Measurements from ENCODE around the gene TBC1D1. TPM values are rescaled to one million over a fixed set of nuclear protein-coding genes. Genes with fewer than 3 reads are reported as not detected.

TBC1D1 gene
- total and polyA plus RNA-seq, 2 of the 8 experiments (the other 6 are each of a cell fraction or from before 2014, with no cell fraction given) = 96.9 to 162 TPM

DNA sequence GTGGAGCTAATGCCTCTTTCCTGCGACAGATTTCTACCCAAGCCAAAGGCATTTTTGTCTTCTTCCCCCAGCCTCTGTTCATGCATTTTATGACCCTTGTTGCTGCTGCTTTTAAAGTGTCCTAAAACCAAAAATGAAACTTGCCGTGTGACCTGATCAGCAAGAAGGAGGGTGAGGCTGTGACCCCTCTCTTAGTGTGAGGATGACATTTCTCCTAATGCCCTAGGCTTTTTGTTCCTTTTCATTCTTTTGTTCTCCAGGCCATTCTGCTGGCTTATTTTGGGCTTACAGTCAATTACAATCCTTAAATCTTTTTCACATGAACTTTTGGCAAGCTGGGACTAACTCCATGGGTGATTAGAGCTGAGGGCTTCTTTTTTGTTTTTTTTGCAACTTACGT is 103.7 kb downstream of the TBC1D1 start:
- H3K18ac ChIP-seq (ENCODE audit: extremely low read depth, low read length) = no peak overlapping the region
- no peak overlapping the region for H3K9ac ChIP-seq (replicated peaks in 1 of 4; ENCODE audit: extremely low read depth in 1 of 4, low read depth in 3 of 4, low read length in 3 of 4)
- no peak overlapping the region for H3K4me3 ChIP-seq (ENCODE audit: extremely low read depth in 1 of 4, insufficient read depth in 2 of 4, low read depth in 3 of 4, low read length in 4 of 4)
- no peak overlapping the region for H3K4ac ChIP-seq (replicated peaks; ENCODE audit: insufficient read length, low read depth, low read length)
- no peak overlapping the region for H2AK5ac ChIP-seq (ENCODE audit: low read depth, low read length)
- H3K36me3 ChIP-seq (ENCODE audit: control insufficient read depth in 2 of 4, insufficient read depth in 4 of 4, low read length in 3 of 4) = no peaks in the 10 kb centered on the region
- H3K56ac ChIP-seq (replicated peaks; ENCODE audit: insufficient read length, low read depth, low read length) = no peak overlapping the region
- peaks cover 11% of the 10 kb centered on the region for H3K79me1 ChIP-seq (ENCODE audit: low read depth, low read length)
- POLR2A ChIA-PET (ENCODE audit: partially characterized antibody) = no interaction called here
- TF ChIP-seq BCL11A (IDR thresholded peaks at IDR 0.05; ENCODE audit: low read depth in 2 of 2, low read length in 2 of 2) = no peak
- TF ChIP-seq HDAC6 (IDR thresholded peaks at IDR 0.05; ENCODE audit: low read depth, low read length) = no peak
- no peak for TF ChIP-seq SIN3A (conservative IDR thresholded peaks at IDR 0.05 in 1 of 2, IDR thresholded peaks at IDR 0.05 in 1 of 2; ENCODE audit: low read depth in 1 of 2, low read length in 2 of 2)
- TF ChIP-seq SIX5 (IDR thresholded peaks at IDR 0.05; ENCODE audit: low read depth, low read length) = no peak
- no peak for TF ChIP-seq CEBPB (IDR thresholded peaks at IDR 0.05; ENCODE audit: low read depth, low read length)
- no peak for TF ChIP-seq BRCA1 (IDR thresholded peaks at IDR 0.05; ENCODE audit: low read depth, low read length)
- TF ChIP-seq TCF12 (IDR thresholded peaks at IDR 0.05; ENCODE audit: low read depth, low read length) = no peak
- TF ChIP-seq TAF7 (optimal IDR thresholded peaks at IDR 0.05; ENCODE audit: borderline replicate concordance, low read depth, low read length) = no peak
- no peak for TF ChIP-seq RFX5 (IDR thresholded peaks at IDR 0.05; ENCODE audit: borderline replicate concordance, low read depth, low read length)
- no peak for TF ChIP-seq CTBP2 (IDR thresholded peaks at IDR 0.05; ENCODE audit: borderline replicate concordance, insufficient read depth, insufficient read length, low read length)
- H4K20me1 ChIP-seq (replicated peaks in 1 of 2; ENCODE audit: control insufficient read depth in 1 of 2, insufficient read depth in 2 of 2, low read length in 2 of 2) = peaks cover 0 to 2% of the 10 kb centered on the region in 2 experiments
- no peaks in the 10 kb centered on the region for H3K9me3 ChIP-seq (ENCODE audit: insufficient read depth in 2 of 2, low read depth in 1 of 2, low read length in 1 of 2)
- H2BK120ac ChIP-seq (replicated peaks; ENCODE audit: low read depth, low read length) = no peak overlapping the region
- H4K91ac ChIP-seq (replicated peaks; ENCODE audit: insufficient read length, low read length) = peak overlapping the region; percentile 31
- peak overlapping the region in 1 of 2 experiments; percentile 54; a peak in 2 of 4 replicates for H3K4me2 ChIP-seq (ENCODE audit: insufficient read depth in 1 of 2, low read depth in 2 of 2, low read length in 2 of 2)
- H3K23ac ChIP-seq (ENCODE audit: insufficient read length) = no peak overlapping the region
- peaks cover 11 to 26% (median 21%) of the 10 kb centered on the region in 4 experiments for H3K4me1 ChIP-seq (replicated peaks in 1 of 4; ENCODE audit: control insufficient read depth in 3 of 4, insufficient read depth in 4 of 4, low read length in 3 of 4)
- H2AFZ ChIP-seq (ENCODE audit: low read length) = no peak overlapping the region
- no peak overlapping the region for H4K5ac ChIP-seq (ENCODE audit: insufficient read length, low read depth, low read length)
- CTCF ChIA-PET (ENCODE audit: partially characterized antibody) = interaction anchor here (1.0 to 2.6 kb wide), 5 partner anchors 9 to 41 kb away, joined by 3 to 9 read pairs (median 4); no protein-coding TSS in a partner anchor
- peaks cover 0 to 72% of the 10 kb centered on the region in 2 experiments; a peak in 2 of 4 replicates for H3K79me2 ChIP-seq (ENCODE audit: control insufficient read depth in 1 of 2, insufficient read depth in 2 of 2, low read length in 2 of 2)
- H2BK15ac ChIP-seq (ENCODE audit: low read length) = no peak overlapping the region
- no peak overlapping the region for H2BK5ac ChIP-seq (ENCODE audit: low read depth, low read length)
- no peak overlapping the region for H3K14ac ChIP-seq (ENCODE audit: insufficient read length)
- H3K27me3 ChIP-seq (replicated peaks in 1 of 4; ENCODE audit: control insufficient read depth in 3 of 4, extremely low read depth in 1 of 4, insufficient read depth in 3 of 4, low read length in 3 of 4) = no peaks in the 10 kb centered on the region
- H3K23me2 ChIP-seq (ENCODE audit: low read depth, low read length) = no peaks in the 10 kb centered on the region
- H4K8ac ChIP-seq (ENCODE audit: extremely low read depth, insufficient read depth, low read length) = no peak overlapping the region
- no peak for FAIRE-seq
- H2BK20ac ChIP-seq (ENCODE audit: low read length) = no peak overlapping the region
- no peak overlapping the region for H3K27ac ChIP-seq (ENCODE audit: low read depth, low read length)
- no peak overlapping the region for H2BK12ac ChIP-seq (ENCODE audit: low read depth, low read length)
- 69% methylated on average over 3 of the region's 3 CpGs; no CpG with 5 or more reads in 1 of the 2 experiments for WGBS, 2 experiments (ENCODE audit: extremely low coverage in 1 of 2, insufficient coverage in 1 of 2, insufficient read length in 1 of 2, insufficient replicate concordance in 2 of 2, low coverage in 1 of 2, low lambda C conversion rate in 2 of 2, missing lambda C conversion rate in 1 of 2)
- DNase-seq (ENCODE audit: low read depth in 1 of 2, low spot score in 2 of 2) = no peak
